ENCODE measurements around the gene TXNRD2. TPM values are rescaled to one million over a fixed set of nuclear protein-coding genes. Genes with fewer than 3 reads are reported as not detected.
A peak's percentile ranks its signal among the peaks of the same experiment; 100 is the strongest.
"Not testable (repeated sequence)": the region's sequence is repeated elsewhere in the genome, so short reads cannot be mapped to it uniquely, and the experiment has no call there.

Gene TXNRD2
- total and polyA plus RNA-seq, 8 donors = 6.4 to 69.5 (median 42.3) TPM

GRCh38 chr22:19911540-19912270 lies 29.9 kb downstream of the TXNRD2 start:
- WGBS, 5 donors = 48 to 61% (median 49%) methylated on average over 8 to 12 of the region's 12 CpGs
- H3K9me3 ChIP-seq = no peaks in the 10 kb centered on the region
- H3K27me3 ChIP-seq = no peaks in the 10 kb centered on the region
- peaks cover 36 to 85% (median 83%) of the 10 kb centered on the region in 4 donors for H3K36me3 ChIP-seq
- no peak for DNase-seq
- H3K4me3 ChIP-seq = no peak overlapping the region
- TF ChIP-seq POLR2AphosphoS5 (IDR thresholded peaks at IDR 0.05) (no peak), EP300 (IDR thresholded peaks at IDR 0.05) (no peak), POLR2A (IDR thresholded peaks at IDR 0.05) (no peak), CTCF (IDR thresholded peaks at IDR 0.05) (no peak)
- intact Hi-C loops (cut with DNase I; ENCODE audit: low total_unique reads) = loop anchor here (5.0 kb wide), 1 partner anchor 179 kb away; no protein-coding TSS in a partner anchor
- peaks cover 1 to 21% (median 17%) of the 10 kb centered on the region in 4 donors for H3K4me1 ChIP-seq
- H3K27ac ChIP-seq = peak overlapping the region in 4 of 5 donors; percentile 43 to 81 (median 55)

- Histone ChIP-seq H3K9me3 (no peaks in the 10 kb centered on the region), H3K27me3 (no peaks in the 10 kb centered on the region), H3K36me3 (peaks cover 31 to 83% (median 81%) of the 10 kb centered on the region in 4 donors), H3K4me3 (no peak overlapping the region), H3K27ac (no peak overlapping the region), H3K4me1 (peaks cover 0 to 17% (median 16%) of the 10 kb centered on the region in 4 donors)
- no peak for DNase-seq
- intact Hi-C loops (cut with DNase I; ENCODE audit: low total_unique reads) = loop anchor here (5.0 kb wide), 1 partner anchor 178 kb away; no protein-coding TSS in a partner anchor
- WGBS, 5 donors = 30 to 41% (median 34%) methylated on average over 4 of the region's 4 CpGs
- no peak for TF ChIP-seq EP300 (IDR thresholded peaks at IDR 0.05)
- TF ChIP-seq POLR2AphosphoS5 (IDR thresholded peaks at IDR 0.05) = no peak
- TF ChIP-seq POLR2A (IDR thresholded peaks at IDR 0.05) = no peak
- TF ChIP-seq CTCF (IDR thresholded peaks at IDR 0.05) = no peak
Observed at GRCh38 chr22:19910180-19910744, 31.4 kb downstream of the TXNRD2 start.

GRCh38 chr22:19909350-19910179 lies 32.1 kb downstream of the TXNRD2 start:
- intact Hi-C loops (cut with DNase I; ENCODE audit: low total_unique reads) = loop anchor here (5.0 kb wide), 1 partner anchor 177 kb away; no protein-coding TSS in a partner anchor
- 33 to 43% (median 35%) methylated on average over 5 to 6 of the region's 6 CpGs for WGBS, 5 donors
- no peak overlapping the region for H3K4me3 ChIP-seq
- no peak overlapping the region for H3K27ac ChIP-seq
- peak; percentile 89 to 92 for DNase-seq
- H3K27me3 ChIP-seq = no peaks in the 10 kb centered on the region
- peaks cover 0 to 17% (median 16%) of the 10 kb centered on the region in 4 donors for H3K4me1 ChIP-seq
- peaks cover 24 to 83% (median 78%) of the 10 kb centered on the region in 4 donors for H3K36me3 ChIP-seq
- TF ChIP-seq CTCF (IDR thresholded peaks at IDR 0.05) (peak in 5 of 7 experiments; percentile 83 to 92 (median 88)), POLR2AphosphoS5 (IDR thresholded peaks at IDR 0.05) (peak in 1 of 3 donors; percentile 27), EP300 (IDR thresholded peaks at IDR 0.05) (no peak)
- H3K9me3 ChIP-seq = no peaks in the 10 kb centered on the region

- intact Hi-C loops (cut with DNase I; ENCODE audit: low total_unique reads); H3K27me3 ChIP-seq; H3K27ac ChIP-seq; DNase-seq; H3K9me3 ChIP-seq; H3K4me3 ChIP-seq: not testable (repeated sequence)
- Histone ChIP-seq H3K4me1 (peaks cover 0 to 16% (median 16%) of the 10 kb centered on the region in 4 donors), H3K36me3 (peaks cover 8 to 79% (median 76%) of the 10 kb centered on the region in 4 donors)
- WGBS, 5 donors = 89 to 95% (median 93%) methylated on average over 10 to 16 of the region's 16 CpGs
Observed at GRCh38 chr22:19907902-19908301, 33.7 kb downstream of the TXNRD2 start.

GRCh38 chr22:19906864-19907263 lies 34.8 kb downstream of the TXNRD2 start:
- H3K36me3 ChIP-seq = peaks cover 4 to 79% (median 76%) of the 10 kb centered on the region in 4 donors
- intact Hi-C loops (cut with DNase I; ENCODE audit: low total_unique reads) = not testable (repeated sequence)

More at GRCh38 chr22:19906864-19907263, 34.8 kb downstream of the TXNRD2 start:
- not testable (repeated sequence) for H3K27me3 ChIP-seq, H3K9me3 ChIP-seq, H3K4me3 ChIP-seq, H3K27ac ChIP-seq, DNase-seq, H3K4me1 ChIP-seq
- WGBS, 5 donors = 93 to 95% (median 94%) methylated on average over 19 to 25 of the region's 25 CpGs
